Measurements from ENCODE around the gene ATG14.

The ATG14 gene

GRCh38 chr14:55361190-55361589 is 50.4 kb downstream of the ATG14 start:
- TF ChIP-seq CTCF (IDR thresholded peaks at IDR 0.05; ENCODE audit: low read depth, low read length): no peak
- no peak overlapping the region for H3K4me3 ChIP-seq (ENCODE audit: low read depth, low read length)

GRCh38 chr14:55359307-55359706 is 52.3 kb downstream of the ATG14 start:
- TF ChIP-seq CTCF (IDR thresholded peaks at IDR 0.05; ENCODE audit: low read depth, low read length): no peak
- H3K4me3 ChIP-seq (ENCODE audit: low read depth, low read length): no peak overlapping the region

GRCh38 chr14:55356913-55357312 is 54.7 kb downstream of the ATG14 start:
- H3K4me3 ChIP-seq (ENCODE audit: low read depth, low read length): no peak overlapping the region
- no peak for TF ChIP-seq CTCF (IDR thresholded peaks at IDR 0.05; ENCODE audit: low read depth, low read length)

- no peak for TF ChIP-seq CTCF (IDR thresholded peaks at IDR 0.05; ENCODE audit: low read depth, low read length)
- no peak overlapping the region for H3K4me3 ChIP-seq (ENCODE audit: low read depth, low read length)
Measured at GRCh38 chr14:55355922-55356321, 55.7 kb downstream of the ATG14 start.

- peak; percentile 50; the same call in 1 of the 2 replicates for TF ChIP-seq CTCF (IDR thresholded peaks at IDR 0.05; ENCODE audit: low read depth, low read length)
- no peak overlapping the region for H3K4me3 ChIP-seq (ENCODE audit: low read depth, low read length)
Measured at GRCh38 chr14:55354500-55354899, 57.1 kb downstream of the ATG14 start.

GRCh38 chr14:55353686-55354467 is 57.8 kb downstream of the ATG14 start:
- no peak for TF ChIP-seq CTCF (IDR thresholded peaks at IDR 0.05; ENCODE audit: low read depth, low read length)
- no peak overlapping the region for H3K4me3 ChIP-seq (ENCODE audit: low read depth, low read length)

- no peak for TF ChIP-seq CTCF (IDR thresholded peaks at IDR 0.05; ENCODE audit: low read depth, low read length)
- H3K4me3 ChIP-seq (ENCODE audit: low read depth, low read length): no peak overlapping the region
Measured at GRCh38 chr14:55352201-55352600, 59.4 kb downstream of the ATG14 start.

Data from WI38 (cell line).